Left renal cortex interstitium (tissue), 4 donors: Measurements from ENCODE around the gene HAPLN2. TPM values are rescaled to one million over a fixed set of nuclear protein-coding genes. Genes with fewer than 3 reads are reported as not detected.

Source experiments
- DNase-seq, 4 donors: peaks; one replicate each; pipeline ENCODE4 v3.0.0-alpha.2; 2013; ENCODE audit warnings: low read depth in 4 of 4, low spot score in 2 of 4, missing footprints in 1 of 4
- polyA plus RNA-seq, 4 donors: library from polyadenylated mRNA; unstranded; fragments of 120-200 nt; gene quantifications; one replicate each; pipeline ENCODE4 v1.2.1, GENCODE V29; 2013; ENCODE audit not compliant: insufficient read length in 4 of 4

HAPLN2 gene
- polyA plus RNA-seq, 4 donors, result 0.16 to 0.62 (median 0.47) TPM

- no peak for DNase-seq
Measured at GRCh38 chr1:156659661-156659987, 40.4 kb downstream of the HAPLN2 start.

DNA sequence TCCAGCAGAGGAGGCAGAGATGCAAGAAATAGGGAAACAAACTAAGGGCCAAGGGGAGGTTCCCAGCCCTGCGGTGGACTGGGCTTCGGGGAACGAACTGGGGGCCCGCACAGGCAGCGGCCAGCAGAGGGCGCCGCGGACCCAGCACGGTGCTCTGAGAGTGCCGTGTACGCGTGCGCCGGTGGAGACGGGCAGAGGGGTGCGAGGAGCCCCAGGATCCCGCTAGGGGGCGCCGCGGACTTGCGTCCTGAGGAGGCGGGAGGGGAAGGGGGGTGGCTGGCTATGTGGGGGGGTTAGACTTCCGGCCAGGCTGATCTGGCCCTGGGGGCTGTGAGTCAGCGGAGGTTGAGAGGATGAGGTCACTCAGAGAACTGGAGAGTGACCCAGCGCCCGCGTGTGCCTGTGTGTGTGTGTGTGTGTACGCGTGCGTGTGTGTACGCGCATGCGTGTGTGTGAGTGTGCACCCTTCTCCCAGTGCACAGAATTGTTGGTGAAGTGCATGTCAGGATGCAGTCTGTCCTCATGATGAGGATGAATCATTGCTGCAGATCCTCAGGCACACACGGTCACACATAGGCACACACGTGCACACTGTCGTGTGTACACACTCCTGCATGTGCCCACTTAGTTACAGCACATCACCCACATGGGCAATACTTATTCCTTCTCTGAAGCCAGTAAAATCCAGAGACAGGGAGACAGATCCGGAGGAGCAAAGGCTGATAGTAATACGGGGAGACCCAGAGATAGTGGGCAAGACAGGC lies 41.0 kb downstream of the HAPLN2 start:
- peak in 3 of 4 donors; percentile 74 to 91 (median 86) for DNase-seq

DNA sequence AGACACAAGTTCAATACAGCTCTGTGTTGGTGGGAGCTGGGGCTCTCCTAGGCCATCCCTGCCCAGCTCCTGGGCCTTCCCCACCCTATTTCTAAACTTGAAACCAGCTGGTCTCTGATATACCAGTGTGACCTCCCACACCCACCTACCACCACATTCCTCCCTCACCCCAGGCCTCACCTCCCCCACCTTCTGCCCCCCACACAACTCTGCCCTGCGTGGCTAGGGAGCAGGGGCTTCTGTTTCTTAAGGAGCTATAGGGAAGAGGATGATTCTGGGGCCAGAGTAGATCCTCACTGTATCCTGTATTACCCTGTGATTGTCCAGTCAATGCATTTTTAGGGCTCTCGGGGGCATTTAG lies 41.5 kb downstream of the HAPLN2 start:
- DNase-seq, result no peak

DNA sequence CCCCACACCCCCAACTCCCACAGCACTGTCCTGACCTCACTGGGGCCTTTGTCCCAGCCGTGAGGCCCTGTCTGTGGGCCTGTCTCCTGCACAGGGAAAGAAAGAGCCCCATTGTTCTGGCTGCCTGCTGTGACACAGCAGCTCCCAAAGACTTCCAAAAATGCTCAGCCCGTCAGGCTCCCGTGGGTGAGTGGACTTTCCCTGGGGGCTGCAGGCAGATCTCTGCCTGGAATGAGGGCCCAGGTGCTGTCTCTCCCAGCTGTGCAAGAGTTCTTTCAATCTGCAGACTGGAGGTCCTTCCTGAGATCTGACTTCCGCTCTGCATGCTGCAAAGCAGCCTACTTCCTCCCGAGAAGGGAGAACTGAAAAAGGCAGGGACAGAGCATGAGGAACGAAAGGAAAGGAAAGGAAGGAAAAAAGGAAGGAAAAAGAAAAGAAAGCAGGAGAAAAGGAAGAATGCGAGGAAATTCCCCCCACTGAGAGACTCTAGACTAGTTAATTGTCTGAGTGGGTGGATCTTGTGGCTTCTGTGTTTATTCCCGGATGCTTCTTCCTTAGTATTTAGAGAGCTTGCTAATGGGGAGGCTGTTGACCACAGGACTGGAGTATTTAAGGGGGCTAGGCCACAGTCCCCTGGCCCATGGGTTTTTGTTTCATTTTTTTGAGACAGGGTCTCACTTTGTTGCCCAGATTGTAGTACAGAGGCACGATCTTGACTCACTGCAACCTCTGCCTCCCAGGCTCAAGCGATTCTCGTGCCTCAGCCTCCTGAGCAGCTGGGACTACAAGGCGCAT lies 43.0 kb downstream of the HAPLN2 start:
- no peak for DNase-seq

GRCh38 chr1:156662800-156663055 lies 43.5 kb downstream of the HAPLN2 start:
- no peak for DNase-seq

DNA sequence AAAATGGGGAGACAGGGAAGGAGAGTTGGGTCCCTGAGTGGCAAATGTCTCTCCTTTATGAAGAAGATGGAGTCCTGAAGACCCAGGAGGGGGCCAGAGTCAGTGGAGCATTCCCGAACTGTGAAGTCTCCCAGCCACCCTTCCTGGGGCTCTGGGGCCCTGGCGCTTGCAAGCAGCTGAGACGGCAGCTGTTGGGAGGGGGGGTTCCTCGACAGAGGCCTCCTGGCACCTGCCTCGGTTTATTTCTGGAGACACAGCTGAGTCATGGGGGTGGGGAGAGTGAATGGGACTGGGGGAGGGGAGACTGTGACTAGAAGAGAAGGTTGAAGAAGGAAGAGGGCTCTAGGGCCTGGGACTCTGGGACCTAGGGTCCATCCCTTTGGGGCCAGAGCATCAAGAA lies 44.0 kb downstream of the HAPLN2 start:
- no peak for DNase-seq

- DNase-seq, result no peak
Measured at GRCh38 chr1:156664046-156664766, 45.0 kb downstream of the HAPLN2 start.

DNA sequence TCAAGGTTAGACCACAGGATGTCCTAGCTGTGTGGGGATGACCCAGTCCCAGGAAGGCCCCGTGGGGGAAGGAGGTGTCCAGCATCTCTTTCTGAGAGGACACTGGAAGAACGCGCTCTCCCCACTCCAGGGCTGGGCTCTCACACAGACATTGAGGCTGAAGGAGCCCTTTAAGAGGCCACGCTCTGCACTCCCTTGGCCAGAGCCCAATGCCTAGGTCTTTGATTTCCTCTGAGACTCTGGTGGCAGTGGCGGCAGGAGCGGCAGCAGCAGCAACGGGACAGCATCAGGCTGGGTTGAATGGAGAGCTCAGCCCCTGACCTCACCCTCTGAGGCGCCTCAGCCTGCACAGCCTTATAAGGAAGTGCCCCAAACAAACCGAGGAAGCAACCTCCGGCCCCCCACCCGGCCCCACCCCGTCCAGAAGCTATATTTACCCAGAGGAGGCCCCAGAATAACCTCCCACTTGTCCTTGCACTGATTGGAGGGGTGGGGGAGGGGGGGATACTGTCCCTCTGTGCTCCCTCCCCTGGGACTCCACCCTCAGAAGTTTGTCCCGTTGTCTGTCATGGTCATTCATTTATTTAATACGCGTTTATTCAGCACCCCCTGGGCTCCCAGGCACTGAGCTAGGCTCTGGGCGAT lies 45.7 kb downstream of the HAPLN2 start:
- DNase-seq, result no peak

GRCh38 chr1:156665539-156665938 lies 46.3 kb downstream of the HAPLN2 start:
- DNase-seq, result no peak

- no peak for DNase-seq
Measured at GRCh38 chr1:156666862-156667609, 47.8 kb downstream of the HAPLN2 start.

- no peak for DNase-seq
Measured at GRCh38 chr1:156667610-156667967, 48.4 kb downstream of the HAPLN2 start.

DNA sequence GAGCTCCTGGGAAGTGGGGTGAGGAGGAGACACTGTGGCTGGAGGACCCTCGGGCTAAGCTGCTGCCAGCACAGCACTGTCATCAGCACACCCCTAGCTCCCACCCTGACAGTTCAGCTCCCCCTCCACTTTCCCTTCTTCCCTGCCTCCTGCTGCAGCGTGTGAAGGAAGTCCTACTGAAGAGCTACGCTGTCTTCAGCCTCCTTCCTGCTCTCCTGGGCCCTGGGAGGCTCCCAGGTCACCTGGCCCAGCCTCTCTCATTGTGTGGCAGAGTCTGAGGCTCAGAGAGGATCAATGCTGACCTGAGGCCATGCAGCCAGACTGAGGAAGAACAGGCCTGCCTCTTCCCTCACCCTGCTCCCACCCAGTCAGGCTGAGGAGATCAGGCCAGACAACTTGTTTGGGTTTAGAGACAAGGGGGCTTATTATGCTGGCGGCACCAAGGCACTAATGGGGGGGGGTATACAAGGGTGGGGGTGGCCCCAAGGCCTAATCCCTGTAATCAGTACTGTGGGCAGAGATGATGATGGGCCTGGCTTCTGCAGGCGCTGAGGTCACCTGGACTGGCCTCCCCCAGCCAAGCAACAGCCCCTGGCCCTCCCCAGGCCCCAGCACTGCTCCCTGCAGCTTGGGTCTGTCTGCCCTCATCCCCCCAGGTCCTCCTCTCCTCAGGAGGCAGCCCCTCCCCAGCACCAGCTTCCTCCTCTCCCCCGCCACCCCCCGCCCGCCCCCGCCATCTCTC lies 48.9 kb downstream of the HAPLN2 start:
- DNase-seq, result no peak

DNA sequence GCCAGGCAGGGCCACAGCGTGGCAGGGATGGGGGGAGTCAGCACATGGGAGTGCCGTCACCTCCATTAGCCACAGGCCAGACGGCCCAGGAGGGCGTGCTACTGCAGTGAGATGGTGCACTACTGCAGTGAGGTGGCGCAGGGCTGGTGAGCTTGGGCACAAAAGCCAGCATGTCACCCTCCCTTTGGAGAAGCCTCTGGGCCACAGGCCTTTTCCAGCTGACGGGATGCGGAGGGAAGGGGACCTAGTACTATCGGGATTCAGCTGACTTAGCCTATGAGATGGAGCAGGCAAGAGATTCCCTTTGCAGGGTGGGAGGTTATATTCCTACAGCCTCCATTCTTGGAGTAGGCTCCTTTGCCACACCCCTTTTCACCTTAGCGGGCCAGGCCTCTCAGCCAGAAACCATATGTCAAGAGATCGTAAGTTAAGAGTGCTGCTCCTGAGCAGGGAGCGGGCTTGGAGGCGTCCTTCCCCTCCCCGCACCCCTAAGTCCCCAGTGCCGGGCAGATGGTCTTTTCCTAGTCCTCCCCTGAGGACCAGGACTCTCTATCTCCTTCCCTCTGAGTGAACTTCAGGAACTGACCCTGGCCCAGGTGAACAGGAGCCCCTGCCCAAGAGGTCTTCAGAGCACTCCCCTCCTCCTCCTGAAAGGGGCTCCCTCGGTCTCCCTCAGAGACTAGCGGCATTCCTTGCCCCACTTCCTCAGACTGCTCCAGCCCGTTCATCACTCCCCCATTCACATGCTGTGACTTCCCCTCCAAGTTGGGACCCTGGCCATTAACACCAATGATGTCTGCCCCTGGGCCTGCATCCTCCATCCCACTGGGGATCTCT lies 49.8 kb downstream of the HAPLN2 start:
- no peak for DNase-seq

GRCh38 chr1:156669794-156670193 lies 50.6 kb downstream of the HAPLN2 start:
- no peak for DNase-seq

GRCh38 chr1:156670359-156670758 lies 51.1 kb downstream of the HAPLN2 start:
- no peak for DNase-seq

DNA sequence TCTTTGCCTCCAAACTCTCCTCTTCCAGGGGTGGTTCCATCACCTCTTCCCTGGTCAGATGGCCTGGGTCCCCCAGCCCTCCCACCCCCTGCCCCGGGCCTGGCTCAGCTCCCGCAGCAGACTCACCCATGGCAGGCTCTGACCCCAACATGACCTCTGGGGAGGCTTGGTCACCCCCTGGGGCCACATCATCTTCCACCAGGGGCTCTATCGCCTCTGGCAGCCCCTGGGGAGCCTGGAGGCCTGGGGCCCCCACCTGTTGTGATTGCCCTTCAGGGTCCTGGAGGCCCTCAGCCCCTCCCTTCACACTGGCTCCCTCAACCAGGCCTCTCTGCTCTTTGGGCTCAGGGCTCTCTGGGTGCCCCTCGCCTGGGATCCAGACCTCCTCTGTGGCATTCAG lies 51.6 kb downstream of the HAPLN2 start:
- no peak for DNase-seq

GRCh38 chr1:156671804-156672203 lies 52.6 kb downstream of the HAPLN2 start:
- DNase-seq, result no peak

DNA sequence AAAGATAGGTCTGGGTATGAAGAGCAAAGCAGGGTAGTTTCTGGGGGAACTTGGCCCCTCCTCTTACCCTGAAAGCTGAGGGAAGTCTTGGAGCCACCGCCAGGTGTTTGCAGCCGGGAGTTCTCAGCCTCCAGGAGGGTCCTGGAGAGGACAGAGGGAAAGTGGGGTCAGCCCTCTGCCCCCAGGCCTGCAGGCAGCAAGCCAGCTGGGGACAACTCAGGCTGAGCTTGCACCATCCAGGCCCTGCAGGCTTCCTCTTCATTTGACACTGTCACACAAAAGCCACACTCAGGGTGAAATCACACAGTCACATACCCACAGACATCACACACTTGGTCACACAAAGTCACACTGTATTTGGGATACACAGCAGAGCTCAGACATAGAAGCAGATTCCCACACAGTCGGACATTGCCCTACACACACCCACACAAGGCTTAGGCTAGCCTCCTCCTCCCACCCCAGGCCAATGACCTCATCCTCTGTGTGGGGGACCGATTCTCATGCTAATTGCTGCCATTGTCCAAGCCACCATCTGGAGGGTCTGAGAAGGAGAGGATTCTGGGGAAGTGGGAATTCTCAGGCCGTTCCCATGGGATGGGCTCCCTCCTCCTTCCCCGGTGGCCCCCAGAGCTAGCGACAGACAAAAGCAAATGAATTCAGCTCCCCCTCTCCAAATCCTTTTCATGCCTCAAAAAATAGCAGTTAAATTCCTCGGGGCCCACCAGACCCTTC lies 54.3 kb downstream of the HAPLN2 start:
- DNase-seq, result no peak
